Measurements from ENCODE around the gene PAGE4.
A peak's percentile ranks its signal among the peaks of the same experiment; 100 is the strongest.

The PAGE4 gene

DNA sequence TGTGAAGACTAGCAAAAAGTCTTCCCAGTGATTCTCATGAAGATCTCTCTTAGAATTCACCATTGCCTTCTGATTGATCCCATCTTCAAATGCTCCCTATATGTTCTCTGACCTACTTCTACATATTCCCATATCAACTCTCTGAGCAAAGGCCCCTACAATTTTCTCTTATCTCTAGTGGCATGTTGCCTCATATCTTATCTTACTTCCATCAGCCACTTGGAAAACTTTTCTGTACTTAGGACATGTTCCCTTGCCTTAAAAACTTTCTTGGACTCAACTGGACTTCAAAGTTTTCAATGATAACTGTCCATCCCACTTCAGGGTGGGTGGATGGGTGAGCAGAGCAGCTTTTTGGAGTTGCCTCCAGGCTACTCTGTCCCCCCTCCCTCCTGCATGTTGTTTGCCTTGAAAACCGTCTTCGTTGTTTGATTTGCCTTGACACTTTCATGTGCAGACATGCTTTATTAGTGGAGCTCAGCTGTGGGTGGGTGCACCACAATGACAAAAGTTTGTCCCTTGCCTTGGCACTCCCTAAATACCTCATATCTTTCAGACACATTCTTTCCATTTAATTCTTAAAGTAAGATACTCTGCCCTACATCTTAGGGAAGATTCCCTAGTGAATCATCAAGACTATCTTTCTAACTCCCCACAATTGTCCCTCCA is 31.9 kb downstream of the PAGE4 start:
- Histone ChIP-seq H3K27me3 (replicated peaks; ENCODE audit: control insufficient read depth, insufficient read depth, low read length, poor library complexity, severe bottlenecking) (no peaks in the 10 kb centered on the region), H3K4me1 (ENCODE audit: control insufficient read depth, insufficient read depth, low read length, poor library complexity, severe bottlenecking) (no peaks in the 10 kb centered on the region), H3K27ac (ENCODE audit: insufficient read depth, low read length, poor library complexity, severe bottlenecking) (no peak overlapping the region), H3K36me3 (ENCODE audit: control insufficient read depth, insufficient read depth, low read length) (no peaks in the 10 kb centered on the region), H3K4me3 (ENCODE audit: insufficient read depth, low read depth, low read length, poor library complexity, severe bottlenecking) (no peak overlapping the region), H3K9me3 (ENCODE audit: control insufficient read depth, low read length) (no peaks in the 10 kb centered on the region)
- DNase-seq = no peak

DNA sequence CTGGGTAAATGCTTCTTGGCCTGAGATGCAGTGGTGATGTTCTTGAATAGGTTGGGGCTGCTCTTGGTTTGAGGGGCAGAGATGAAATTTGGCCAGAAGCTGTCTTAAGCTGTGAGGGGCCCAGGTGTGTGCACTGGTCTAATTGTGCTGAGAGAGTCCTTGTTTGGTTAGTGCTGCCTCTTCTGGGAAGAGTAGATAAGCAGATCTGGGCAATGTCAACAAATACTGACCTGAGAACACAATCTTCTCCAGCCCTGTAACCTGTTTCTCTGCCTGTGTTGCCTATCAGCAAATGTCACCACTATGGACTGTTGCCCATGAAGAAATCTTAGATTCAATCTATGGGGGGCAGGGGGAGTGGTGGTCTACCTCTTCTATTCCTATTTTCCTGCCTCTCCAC is 33.0 kb downstream of the PAGE4 start:
- Histone ChIP-seq H3K4me3 (ENCODE audit: insufficient read depth, low read depth, low read length, poor library complexity, severe bottlenecking) (no peak overlapping the region), H3K27ac (ENCODE audit: insufficient read depth, low read length, poor library complexity, severe bottlenecking) (no peak overlapping the region), H3K4me1 (ENCODE audit: control insufficient read depth, insufficient read depth, low read length, poor library complexity, severe bottlenecking) (no peaks in the 10 kb centered on the region), H3K36me3 (ENCODE audit: control insufficient read depth, insufficient read depth, low read length) (no peaks in the 10 kb centered on the region), H3K27me3 (replicated peaks; ENCODE audit: control insufficient read depth, insufficient read depth, low read length, poor library complexity, severe bottlenecking) (no peaks in the 10 kb centered on the region), H3K9me3 (ENCODE audit: control insufficient read depth, low read length) (no peaks in the 10 kb centered on the region)
- DNase-seq = no peak

DNA sequence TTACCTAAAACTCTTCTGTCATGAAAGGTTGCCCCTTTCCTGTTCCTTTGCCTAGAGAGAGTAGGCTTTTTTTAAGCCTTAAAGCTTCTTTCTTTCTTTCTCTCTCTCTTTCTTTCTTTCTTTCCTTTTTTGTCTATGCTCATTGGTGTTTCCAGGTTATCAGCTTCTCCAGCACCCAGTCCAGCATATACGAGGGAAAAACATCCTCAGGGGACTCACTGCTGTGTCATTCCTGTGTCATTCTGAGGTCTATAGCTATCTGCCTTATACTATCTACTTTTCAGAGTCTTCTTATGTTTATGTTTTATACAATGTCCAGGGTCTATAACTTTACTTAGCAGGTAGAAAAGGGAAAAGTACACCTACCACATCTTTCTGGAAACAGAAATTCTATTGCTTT is 39.6 kb downstream of the PAGE4 start:
- Histone ChIP-seq H3K4me1 (ENCODE audit: control insufficient read depth, insufficient read depth, low read length, poor library complexity, severe bottlenecking) (no peaks in the 10 kb centered on the region), H3K27me3 (replicated peaks; ENCODE audit: control insufficient read depth, insufficient read depth, low read length, poor library complexity, severe bottlenecking) (peaks cover 5% of the 10 kb centered on the region), H3K9me3 (ENCODE audit: control insufficient read depth, low read length) (no peaks in the 10 kb centered on the region), H3K27ac (ENCODE audit: insufficient read depth, low read length, poor library complexity, severe bottlenecking) (no peak overlapping the region), H3K36me3 (ENCODE audit: control insufficient read depth, insufficient read depth, low read length) (no peaks in the 10 kb centered on the region), H3K4me3 (ENCODE audit: insufficient read depth, low read depth, low read length, poor library complexity, severe bottlenecking) (no peak overlapping the region)
- no peak for DNase-seq

DNA sequence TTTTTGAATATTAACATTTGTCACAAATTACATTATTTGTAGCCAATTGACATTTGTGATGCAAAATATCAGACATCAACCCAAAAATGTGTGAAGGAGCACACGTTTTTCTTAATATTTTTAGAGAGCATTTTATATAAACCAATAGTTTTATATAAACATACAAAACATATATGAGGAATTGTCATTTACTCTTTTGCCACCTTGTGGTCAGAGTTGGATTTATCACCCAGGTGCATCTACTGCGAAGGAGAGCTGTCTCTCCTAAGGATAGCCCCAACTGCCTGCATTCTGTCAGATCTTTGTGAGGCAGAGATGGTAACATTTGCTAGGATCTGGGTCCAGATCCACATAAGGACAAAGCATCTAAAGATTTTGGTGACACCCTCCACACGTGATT is 47.6 kb downstream of the PAGE4 start:
- H3K27ac ChIP-seq (ENCODE audit: insufficient read depth, low read length, poor library complexity, severe bottlenecking) = no peak overlapping the region
- DNase-seq = no peak

DNA sequence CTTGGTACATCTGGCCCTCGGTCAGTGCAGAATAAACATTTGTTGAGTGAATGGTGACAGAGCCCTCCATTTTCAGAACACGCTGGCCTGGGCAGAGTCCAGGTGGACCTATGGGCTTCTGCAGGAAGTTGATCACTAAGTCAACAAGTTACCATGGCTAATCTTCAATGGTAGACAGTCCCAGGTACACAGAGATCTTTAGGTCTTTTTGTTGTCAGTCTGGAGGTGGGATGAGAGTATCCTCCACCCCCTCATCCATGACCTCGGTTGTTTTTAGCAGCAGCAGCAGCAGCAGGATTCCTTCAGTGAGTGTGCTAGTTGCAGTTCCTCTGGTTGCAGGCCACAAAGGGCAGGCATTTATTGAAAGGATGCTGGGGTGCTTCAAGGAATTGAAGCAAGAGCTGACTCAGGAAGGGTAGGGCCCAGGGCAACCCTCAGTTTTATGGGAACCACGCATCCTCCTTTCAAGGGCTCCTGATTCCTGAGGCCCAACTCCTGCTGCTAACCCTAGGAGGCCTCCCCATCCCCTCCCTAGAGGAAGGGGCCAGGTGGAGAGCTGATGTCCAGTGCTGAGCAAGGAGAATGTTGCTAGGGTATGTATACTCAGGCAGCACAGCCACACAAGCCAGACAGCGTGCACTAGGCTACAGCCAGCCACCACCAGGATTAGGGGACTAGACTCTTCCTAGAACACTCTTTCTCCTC is 48.4 kb downstream of the PAGE4 start:
- Histone ChIP-seq H3K36me3 (ENCODE audit: control insufficient read depth, insufficient read depth, low read length) (no peaks in the 10 kb centered on the region), H3K27ac (ENCODE audit: insufficient read depth, low read length, poor library complexity, severe bottlenecking) (no peak overlapping the region), H3K9me3 (ENCODE audit: control insufficient read depth, low read length) (no peaks in the 10 kb centered on the region), H3K4me1 (ENCODE audit: control insufficient read depth, insufficient read depth, low read length, poor library complexity, severe bottlenecking) (peaks cover 3% of the 10 kb centered on the region), H3K4me3 (ENCODE audit: insufficient read depth, low read depth, low read length, poor library complexity, severe bottlenecking) (no peak overlapping the region), H3K27me3 (replicated peaks; ENCODE audit: control insufficient read depth, insufficient read depth, low read length, poor library complexity, severe bottlenecking) (no peaks in the 10 kb centered on the region)
- DNase-seq = no peak

More for the DNA sequence above, 47.6 kb downstream of the PAGE4 start:
- peaks cover 3% of the 10 kb centered on the region for H3K4me1 ChIP-seq (ENCODE audit: control insufficient read depth, insufficient read depth, low read length, poor library complexity, severe bottlenecking)
- no peaks in the 10 kb centered on the region for H3K36me3 ChIP-seq (ENCODE audit: control insufficient read depth, insufficient read depth, low read length)
- no peaks in the 10 kb centered on the region for H3K9me3 ChIP-seq (ENCODE audit: control insufficient read depth, low read length)
- H3K4me3 ChIP-seq (ENCODE audit: insufficient read depth, low read depth, low read length, poor library complexity, severe bottlenecking) = no peak overlapping the region
- H3K27me3 ChIP-seq (replicated peaks; ENCODE audit: control insufficient read depth, insufficient read depth, low read length, poor library complexity, severe bottlenecking) = no peaks in the 10 kb centered on the region

DNA sequence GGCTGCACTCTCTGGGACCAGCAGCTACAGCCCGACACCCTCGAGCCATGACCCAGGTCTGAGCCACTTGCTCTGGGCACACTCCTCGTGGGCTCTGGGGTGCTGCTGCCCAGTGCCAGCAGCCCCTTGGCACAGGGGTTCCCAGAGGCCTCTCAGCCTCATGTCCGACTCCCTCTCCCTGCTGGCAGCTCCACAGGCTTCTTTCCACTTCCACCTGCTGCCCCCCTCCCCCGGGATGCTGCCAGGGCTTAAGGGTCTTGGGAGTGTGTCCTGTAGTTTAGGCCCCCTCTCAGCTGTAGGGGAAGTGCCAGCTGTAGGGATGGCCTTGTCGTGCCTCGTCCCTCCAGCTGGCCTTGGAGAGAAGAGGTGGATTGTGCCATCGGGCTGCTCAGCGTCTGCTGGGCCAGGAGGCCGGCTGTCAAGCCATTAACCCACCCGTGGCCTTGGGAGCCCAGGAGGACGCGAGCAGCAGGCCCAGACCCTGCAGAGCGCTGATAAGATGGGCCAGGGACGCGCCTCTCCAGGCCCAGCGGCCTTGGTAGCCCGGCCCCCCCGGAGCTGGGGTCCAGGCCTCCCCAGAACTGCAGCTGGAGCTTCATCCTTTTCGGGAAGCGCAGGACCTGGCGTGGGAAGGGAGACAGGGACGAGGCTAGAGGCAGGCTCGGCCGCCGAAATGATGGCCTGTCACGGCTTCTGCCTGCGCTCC is 49.2 kb downstream of the PAGE4 start:
- Histone ChIP-seq H3K4me1 (ENCODE audit: control insufficient read depth, insufficient read depth, low read length, poor library complexity, severe bottlenecking) (peaks cover 3% of the 10 kb centered on the region), H3K27ac (ENCODE audit: insufficient read depth, low read length, poor library complexity, severe bottlenecking) (peak overlapping the region; percentile 69), H3K27me3 (replicated peaks; ENCODE audit: control insufficient read depth, insufficient read depth, low read length, poor library complexity, severe bottlenecking) (no peaks in the 10 kb centered on the region), H3K36me3 (ENCODE audit: control insufficient read depth, insufficient read depth, low read length) (no peaks in the 10 kb centered on the region), H3K4me3 (ENCODE audit: insufficient read depth, low read depth, low read length, poor library complexity, severe bottlenecking) (no peak overlapping the region), H3K9me3 (ENCODE audit: control insufficient read depth, low read length) (no peaks in the 10 kb centered on the region)
- no peak for DNase-seq

DNA sequence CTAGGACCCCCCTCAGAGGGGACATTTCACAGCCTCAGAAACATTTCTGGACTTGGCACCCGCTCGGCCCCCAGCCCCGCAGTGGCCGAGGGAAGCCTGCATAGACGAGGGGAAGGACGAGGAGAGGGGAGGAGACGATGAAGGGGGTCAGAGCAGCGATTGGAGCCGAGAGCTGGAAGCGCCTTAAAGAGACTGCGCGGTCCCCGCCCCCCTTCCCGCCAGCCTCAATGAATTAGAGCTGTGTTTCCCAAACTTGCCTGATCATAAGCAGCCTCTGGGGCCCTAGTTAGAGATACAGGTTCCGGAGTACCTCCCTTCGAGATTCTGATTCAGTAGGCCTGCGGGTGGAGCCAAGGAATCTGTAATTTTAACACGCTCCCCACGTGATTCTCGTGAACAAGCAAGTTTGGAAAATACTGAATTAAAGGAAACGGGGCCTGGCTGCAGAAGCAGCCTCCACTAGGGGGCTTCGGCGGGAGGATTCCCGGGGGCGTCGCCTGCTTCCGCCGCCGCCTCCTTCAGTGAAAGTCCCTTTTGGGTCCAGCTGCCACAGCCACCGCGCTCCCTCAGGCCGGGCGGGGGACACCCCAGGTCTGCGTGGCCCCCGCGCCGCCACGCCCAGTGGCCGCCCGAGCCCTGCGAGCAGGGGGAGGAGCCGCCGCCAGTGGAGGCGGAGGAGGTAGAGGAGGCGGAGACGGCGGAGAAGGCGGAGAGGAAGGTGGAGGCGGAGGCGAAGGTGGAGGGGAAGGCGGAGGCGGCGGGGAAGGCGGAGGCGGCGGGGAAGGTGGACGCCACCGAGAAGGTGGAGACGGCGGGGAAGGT is 49.9 kb downstream of the PAGE4 start, which contains the start of gene USP27X:
Gene USP27X, plus strand, starts transcription at position 651 of the 822 bp plus-strand sequence. CDS start 824 bp downstream, outside the sequence.
- peak; percentile 76 to 78 (median 77) for DNase-seq
- Histone ChIP-seq H3K36me3 (ENCODE audit: control insufficient read depth, insufficient read depth, low read length) (no peaks in the 10 kb centered on the region), H3K9me3 (ENCODE audit: control insufficient read depth, low read length) (no peaks in the 10 kb centered on the region), H3K4me1 (ENCODE audit: control insufficient read depth, insufficient read depth, low read length, poor library complexity, severe bottlenecking) (peaks cover 3% of the 10 kb centered on the region), H3K27me3 (replicated peaks; ENCODE audit: control insufficient read depth, insufficient read depth, low read length, poor library complexity, severe bottlenecking) (no peaks in the 10 kb centered on the region), H3K4me3 (ENCODE audit: insufficient read depth, low read depth, low read length, poor library complexity, severe bottlenecking) (peak within 1 kb of the TSS; percentile 50), H3K27ac (ENCODE audit: insufficient read depth, low read length, poor library complexity, severe bottlenecking) (peak within 1 kb of the TSS; percentile 69)

DNA sequence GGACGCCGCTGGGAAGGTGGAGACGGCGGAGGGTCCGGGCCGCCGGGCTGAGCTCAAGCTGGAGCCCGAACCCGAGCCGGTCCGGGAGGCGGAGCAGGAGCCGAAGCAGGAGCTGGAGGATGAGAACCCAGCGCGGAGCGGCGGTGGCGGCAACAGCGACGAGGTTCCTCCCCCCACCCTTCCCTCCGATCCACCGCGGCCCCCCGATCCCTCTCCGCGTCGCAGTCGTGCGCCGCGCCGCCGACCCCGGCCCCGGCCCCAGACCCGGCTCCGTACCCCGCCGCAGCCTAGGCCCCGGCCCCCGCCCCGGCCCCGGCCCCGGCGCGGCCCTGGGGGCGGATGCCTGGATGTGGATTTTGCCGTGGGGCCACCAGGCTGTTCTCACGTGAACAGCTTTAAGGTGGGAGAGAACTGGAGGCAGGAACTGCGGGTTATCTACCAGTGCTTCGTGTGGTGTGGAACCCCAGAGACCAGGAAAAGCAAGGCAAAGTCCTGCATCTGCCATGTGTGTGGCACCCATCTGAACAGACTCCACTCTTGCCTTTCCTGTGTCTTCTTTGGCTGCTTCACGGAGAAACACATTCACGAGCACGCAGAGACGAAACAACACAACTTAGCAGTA is 50.7 kb downstream of the PAGE4 start:
- Histone ChIP-seq H3K9me3 (ENCODE audit: control insufficient read depth, low read length) (no peaks in the 10 kb centered on the region), H3K36me3 (ENCODE audit: control insufficient read depth, insufficient read depth, low read length) (no peaks in the 10 kb centered on the region), H3K27me3 (replicated peaks; ENCODE audit: control insufficient read depth, insufficient read depth, low read length, poor library complexity, severe bottlenecking) (no peaks in the 10 kb centered on the region), H3K4me3 (ENCODE audit: insufficient read depth, low read depth, low read length, poor library complexity, severe bottlenecking) (peak overlapping the region; percentile 50), H3K4me1 (ENCODE audit: control insufficient read depth, insufficient read depth, low read length, poor library complexity, severe bottlenecking) (peaks cover 3% of the 10 kb centered on the region), H3K27ac (ENCODE audit: insufficient read depth, low read length, poor library complexity, severe bottlenecking) (peak overlapping the region; percentile 69)
- DNase-seq = no peak

DNA sequence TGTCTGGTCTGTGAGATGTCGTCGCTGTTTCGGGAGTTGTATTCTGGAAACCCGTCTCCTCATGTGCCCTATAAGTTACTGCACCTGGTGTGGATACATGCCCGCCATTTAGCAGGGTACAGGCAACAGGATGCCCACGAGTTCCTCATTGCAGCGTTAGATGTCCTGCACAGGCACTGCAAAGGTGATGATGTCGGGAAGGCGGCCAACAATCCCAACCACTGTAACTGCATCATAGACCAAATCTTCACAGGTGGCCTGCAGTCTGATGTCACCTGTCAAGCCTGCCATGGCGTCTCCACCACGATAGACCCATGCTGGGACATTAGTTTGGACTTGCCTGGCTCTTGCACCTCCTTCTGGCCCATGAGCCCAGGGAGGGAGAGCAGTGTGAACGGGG is 51.6 kb downstream of the PAGE4 start:
- H3K4me3 ChIP-seq (ENCODE audit: insufficient read depth, low read depth, low read length, poor library complexity, severe bottlenecking) = no peak overlapping the region
- no peaks in the 10 kb centered on the region for H3K36me3 ChIP-seq (ENCODE audit: control insufficient read depth, insufficient read depth, low read length)
- H3K9me3 ChIP-seq (ENCODE audit: control insufficient read depth, low read length) = no peaks in the 10 kb centered on the region
- peaks cover 3% of the 10 kb centered on the region for H3K4me1 ChIP-seq (ENCODE audit: control insufficient read depth, insufficient read depth, low read length, poor library complexity, severe bottlenecking)
- no peaks in the 10 kb centered on the region for H3K27me3 ChIP-seq (replicated peaks; ENCODE audit: control insufficient read depth, insufficient read depth, low read length, poor library complexity, severe bottlenecking)
- no peak for DNase-seq
- H3K27ac ChIP-seq (ENCODE audit: insufficient read depth, low read length, poor library complexity, severe bottlenecking) = no peak overlapping the region

All from effector memory CD4-positive, alpha-beta T cell (primary cell).